ENCODE results near the gene CNN3.

DNA sequence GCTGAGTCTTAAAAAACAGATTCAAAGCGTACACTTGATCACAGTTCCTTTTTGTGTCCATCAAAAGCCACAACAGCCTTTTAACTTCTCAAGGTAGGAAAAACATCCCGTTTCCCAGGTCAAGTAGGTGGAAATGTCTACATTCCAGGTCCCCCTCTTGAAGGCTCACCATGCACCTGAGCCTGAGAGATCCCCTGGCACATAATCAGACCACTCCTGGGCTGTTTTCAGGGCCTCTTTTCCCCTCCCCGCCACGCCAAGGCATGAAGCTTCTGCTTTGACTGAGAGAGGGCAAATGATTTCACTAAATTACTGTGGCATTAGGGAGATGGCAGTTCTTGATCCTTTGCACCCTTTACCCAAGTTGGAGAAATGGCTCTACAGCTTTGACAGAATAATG lies 21.7 kb downstream of the CNN3 start:
- no peak for TF ChIP-seq POLR2A (IDR thresholded peaks at IDR 0.05)
- TF ChIP-seq, protein P1, sequence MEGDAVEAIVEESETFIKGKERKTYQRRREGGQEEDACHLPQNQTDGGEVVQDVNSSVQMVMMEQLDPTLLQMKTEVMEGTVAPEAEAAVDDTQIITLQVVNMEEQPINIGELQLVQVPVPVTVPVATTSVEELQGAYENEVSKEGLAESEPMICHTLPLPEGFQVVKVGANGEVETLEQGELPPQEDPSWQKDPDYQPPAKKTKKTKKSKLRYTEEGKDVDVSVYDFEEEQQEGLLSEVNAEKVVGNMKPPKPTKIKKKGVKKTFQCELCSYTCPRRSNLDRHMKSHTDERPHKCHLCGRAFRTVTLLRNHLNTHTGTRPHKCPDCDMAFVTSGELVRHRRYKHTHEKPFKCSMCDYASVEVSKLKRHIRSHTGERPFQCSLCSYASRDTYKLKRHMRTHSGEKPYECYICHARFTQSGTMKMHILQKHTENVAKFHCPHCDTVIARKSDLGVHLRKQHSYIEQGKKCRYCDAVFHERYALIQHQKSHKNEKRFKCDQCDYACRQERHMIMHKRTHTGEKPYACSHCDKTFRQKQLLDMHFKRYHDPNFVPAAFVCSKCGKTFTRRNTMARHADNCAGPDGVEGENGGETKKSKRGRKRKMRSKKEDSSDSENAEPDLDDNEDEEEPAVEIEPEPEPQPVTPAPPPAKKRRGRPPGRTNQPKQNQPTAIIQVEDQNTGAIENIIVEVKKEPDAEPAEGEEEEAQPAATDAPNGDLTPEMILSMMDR (IDR thresholded peaks at IDR 0.05) = no peak
- no peak for TF ChIP-seq POLR2AphosphoS5 (IDR thresholded peaks at IDR 0.05)
